Mammary epithelial cell (primary cell): Measurements from ENCODE around the gene MAGI1.

Source experiments
- EZH2 ChIP-seq: IDR thresholded peaks from 2 replicates; pipeline ENCODE4 v1.6.1; 2012; ENCODE audit warnings: low read length, inconsistent platforms, borderline replicate concordance
- TF ChIP-seq, protein P1 (sequence below), 2 donors: IDR thresholded peaks in 1 of 2; conservative IDR thresholded peaks in 1 of 2; 2 replicates each; pipeline ENCODE4 v1.5.1; 2011 to 2012; ENCODE audit warnings: inconsistent platforms in 2 of 2, low read length in 2 of 2, mild to moderate bottlenecking in 2 of 2, control low read depth in 1 of 2, low read depth in 1 of 2; ENCODE audit not compliant: insufficient read depth in 1 of 2; ENCODE audit errors: extremely low read depth in 1 of 2

GRCh38 chr3:66019896-66020295 lies 18.8 kb downstream of the MAGI1 start:
- TF ChIP-seq, protein P1, sequence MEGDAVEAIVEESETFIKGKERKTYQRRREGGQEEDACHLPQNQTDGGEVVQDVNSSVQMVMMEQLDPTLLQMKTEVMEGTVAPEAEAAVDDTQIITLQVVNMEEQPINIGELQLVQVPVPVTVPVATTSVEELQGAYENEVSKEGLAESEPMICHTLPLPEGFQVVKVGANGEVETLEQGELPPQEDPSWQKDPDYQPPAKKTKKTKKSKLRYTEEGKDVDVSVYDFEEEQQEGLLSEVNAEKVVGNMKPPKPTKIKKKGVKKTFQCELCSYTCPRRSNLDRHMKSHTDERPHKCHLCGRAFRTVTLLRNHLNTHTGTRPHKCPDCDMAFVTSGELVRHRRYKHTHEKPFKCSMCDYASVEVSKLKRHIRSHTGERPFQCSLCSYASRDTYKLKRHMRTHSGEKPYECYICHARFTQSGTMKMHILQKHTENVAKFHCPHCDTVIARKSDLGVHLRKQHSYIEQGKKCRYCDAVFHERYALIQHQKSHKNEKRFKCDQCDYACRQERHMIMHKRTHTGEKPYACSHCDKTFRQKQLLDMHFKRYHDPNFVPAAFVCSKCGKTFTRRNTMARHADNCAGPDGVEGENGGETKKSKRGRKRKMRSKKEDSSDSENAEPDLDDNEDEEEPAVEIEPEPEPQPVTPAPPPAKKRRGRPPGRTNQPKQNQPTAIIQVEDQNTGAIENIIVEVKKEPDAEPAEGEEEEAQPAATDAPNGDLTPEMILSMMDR (conservative IDR thresholded peaks at IDR 0.05 in 1 of 2, IDR thresholded peaks at IDR 0.05 in 1 of 2; ENCODE audit: extremely low read depth in 1 of 2, insufficient read depth in 1 of 2, low read depth in 1 of 2, low read length in 2 of 2): no peak
- TF ChIP-seq EZH2: no peak
